DMS53 (cell line): ENCODE data around the gene FIG4.
"Not testable (repeated sequence)": the region's sequence is repeated elsewhere in the genome, so short reads cannot be mapped to it uniquely, and the experiment has no call there.

Experiments used
- DNase-seq: peaks from one replicate; lab custom pipeline; 2025; lab: John Stamatoyannopoulos, UW

The FIG4 gene

GRCh38 chr6:109795994-109796555 is 105.0 kb downstream of the FIG4 start:
- no peak for DNase-seq

DNA sequence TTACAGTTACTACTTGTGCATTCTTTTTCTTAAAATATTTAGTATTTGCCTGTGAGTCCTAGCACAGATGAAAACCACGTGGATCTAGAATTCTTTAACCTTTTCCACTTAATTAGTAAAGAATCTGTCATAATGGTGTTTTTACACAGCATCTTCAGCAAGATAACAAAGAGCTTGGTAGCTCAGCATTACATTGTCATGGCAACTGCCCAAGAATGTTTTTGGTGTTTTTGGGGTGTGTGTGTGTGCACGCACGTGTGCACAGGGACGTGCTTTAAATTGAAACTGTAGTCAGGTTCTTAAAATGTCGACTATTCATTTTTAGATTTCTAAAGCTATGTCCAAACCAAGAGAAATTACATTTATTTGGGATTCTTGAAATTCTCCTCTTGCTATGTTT is 108.0 kb downstream of the FIG4 start:
- no peak for DNase-seq

DNA sequence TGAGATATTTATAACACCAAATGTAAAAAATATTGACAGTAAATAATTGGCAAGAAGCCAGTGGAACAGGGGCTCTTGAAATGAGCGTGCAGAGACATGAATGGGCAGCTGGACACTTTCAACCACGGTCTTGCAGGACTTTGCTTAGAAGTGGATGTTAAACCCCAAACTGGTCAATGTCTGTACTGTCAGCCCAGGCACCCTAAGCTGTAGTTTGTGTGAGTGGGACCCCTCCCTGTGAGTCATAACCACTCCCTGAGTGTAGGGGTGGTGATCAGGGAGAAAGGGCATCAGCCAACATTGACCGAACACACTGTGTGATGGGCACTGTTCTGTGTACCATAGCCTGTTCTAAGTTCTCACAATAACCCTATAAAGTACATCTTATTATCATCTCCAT is 108.6 kb downstream of the FIG4 start:
- DNase-seq: peak; percentile 28

DNA sequence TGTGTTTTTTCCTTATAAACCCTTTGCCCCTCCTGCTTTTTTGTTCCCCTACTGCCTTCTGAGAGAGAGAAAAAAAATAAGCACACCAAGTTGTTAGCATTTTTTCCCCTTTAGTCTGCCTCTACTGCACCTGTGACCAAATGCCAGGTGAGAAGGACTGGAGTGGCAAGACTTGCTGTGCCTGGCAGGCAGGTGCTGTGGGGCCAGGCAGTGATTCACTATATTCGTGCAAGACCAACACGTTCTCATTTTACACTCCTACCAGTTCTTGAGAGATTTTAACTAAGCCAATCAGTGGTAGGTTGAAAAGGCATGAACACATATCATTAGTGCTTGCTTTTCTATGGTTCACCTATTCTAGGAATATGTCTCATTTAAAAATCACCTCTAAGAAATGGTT is 109.7 kb downstream of the FIG4 start:
- DNase-seq: peak; percentile 78

DNA sequence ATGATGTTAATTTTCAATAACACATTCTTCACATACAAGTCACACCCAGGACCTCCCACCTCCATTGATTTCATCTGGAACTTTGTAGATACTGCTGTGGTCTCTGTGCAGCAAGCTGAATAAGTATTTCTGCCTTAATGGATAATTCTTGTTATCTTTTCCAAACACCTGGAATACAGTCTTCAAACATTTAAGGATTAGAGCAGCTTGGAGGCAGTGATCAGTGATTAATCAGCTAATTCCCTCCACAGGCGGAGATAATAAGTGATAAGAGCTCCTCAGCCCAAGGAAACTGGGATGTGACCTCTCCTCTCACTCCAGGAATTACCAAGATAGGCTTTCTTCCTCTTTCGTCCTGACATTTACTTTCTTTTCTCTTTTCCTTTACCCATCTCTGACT is 110.7 kb downstream of the FIG4 start:
- DNase-seq: no peak

DNA sequence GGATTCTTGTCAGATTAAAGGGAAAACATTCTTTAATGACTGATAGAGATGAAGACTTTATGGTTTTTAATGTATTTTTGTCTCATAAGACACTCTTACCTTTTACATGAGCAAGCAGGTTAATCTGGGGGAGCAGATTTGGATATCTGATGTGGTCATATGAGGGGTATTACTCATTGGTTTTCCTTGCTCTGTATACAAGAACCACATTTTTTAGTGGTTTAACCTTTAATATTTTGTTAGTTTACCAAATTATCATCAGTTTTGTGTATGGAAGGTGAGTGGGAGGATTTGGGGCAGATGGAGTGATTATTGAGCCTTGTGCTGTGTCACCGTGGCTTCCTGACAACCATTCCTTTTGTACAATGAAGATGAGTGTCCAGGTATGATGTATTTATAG is 112.9 kb downstream of the FIG4 start:
- no peak for DNase-seq

DNA sequence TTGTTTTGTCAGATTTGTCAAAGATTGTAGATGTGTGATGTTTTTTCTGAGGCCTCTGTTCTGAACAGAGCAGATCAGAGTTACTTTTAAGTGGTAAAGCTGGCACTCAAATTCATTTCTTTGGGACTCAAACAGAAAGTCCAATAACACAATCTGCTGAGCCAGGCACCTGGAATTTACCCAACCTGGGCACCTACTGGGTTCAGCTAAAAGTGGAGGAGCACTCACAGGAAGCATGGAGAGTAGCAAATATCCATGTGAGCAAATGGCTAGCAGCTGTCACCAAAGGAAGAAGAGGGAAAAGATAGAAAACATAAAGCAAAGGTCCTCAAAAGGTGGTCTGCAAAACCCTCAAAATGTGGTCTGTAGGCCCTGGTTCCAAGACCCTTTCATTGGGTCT is 116.8 kb downstream of the FIG4 start:
- no peak for DNase-seq

DNA sequence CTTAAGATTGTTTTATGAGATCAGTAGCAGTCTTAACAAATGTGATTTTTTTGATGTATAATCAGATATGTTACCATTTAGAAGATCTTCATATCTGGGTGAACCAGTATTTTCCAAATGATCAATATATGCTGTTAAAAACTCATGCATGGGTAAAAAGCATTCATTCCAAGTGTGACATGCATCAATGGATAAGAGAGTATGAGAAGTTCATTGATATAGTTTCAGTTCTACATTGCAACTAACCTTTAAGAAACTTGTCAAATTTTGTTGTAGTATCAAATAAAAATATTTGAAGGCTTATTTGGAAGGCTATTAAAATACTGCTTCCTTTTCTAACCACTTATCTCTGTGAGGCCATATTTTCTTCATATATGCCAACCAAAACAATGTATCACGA is 117.7 kb downstream of the FIG4 start:
- DNase-seq: no peak

GRCh38 chr6:109815054-109815453 is 124.0 kb downstream of the FIG4 start:
- DNase-seq: no peak

- DNase-seq: peak; percentile 96
These were observed 125.6 kb downstream of the FIG4 start for GRCh38 chr6:109816452-109817374.

- no peak for DNase-seq
These were observed 129.7 kb downstream of the FIG4 start for GRCh38 chr6:109820706-109821350.

- DNase-seq: no peak
These were observed 130.3 kb downstream of the FIG4 start for GRCh38 chr6:109821428-109821827.

DNA sequence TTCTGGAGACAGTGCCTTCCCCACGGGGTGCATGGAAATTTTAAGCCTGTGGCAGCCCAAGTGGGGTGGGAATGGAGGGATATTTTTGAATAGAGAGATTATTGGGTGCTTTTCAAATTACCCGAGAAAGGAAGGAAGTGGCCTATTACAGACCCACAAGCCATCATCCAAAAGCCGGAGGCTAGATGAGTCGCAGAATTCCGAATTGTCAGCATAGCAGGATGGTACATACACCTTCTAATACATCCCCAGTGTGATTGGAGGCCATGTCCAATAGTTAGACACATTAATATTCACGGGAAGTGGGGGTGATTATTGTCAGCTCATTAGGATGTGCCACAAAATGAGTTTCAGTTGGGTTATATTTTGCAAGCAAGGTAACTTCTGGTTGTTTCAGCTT is 133.0 kb downstream of the FIG4 start:
- no peak for DNase-seq

GRCh38 chr6:109826551-109826950 is 135.5 kb downstream of the FIG4 start:
- no peak for DNase-seq

GRCh38 chr6:109831352-109831751 is 140.3 kb downstream of the FIG4 start:
- DNase-seq: not testable (repeated sequence)

GRCh38 chr6:109834131-109834530 is 143.0 kb downstream of the FIG4 start:
- DNase-seq: no peak

DNA sequence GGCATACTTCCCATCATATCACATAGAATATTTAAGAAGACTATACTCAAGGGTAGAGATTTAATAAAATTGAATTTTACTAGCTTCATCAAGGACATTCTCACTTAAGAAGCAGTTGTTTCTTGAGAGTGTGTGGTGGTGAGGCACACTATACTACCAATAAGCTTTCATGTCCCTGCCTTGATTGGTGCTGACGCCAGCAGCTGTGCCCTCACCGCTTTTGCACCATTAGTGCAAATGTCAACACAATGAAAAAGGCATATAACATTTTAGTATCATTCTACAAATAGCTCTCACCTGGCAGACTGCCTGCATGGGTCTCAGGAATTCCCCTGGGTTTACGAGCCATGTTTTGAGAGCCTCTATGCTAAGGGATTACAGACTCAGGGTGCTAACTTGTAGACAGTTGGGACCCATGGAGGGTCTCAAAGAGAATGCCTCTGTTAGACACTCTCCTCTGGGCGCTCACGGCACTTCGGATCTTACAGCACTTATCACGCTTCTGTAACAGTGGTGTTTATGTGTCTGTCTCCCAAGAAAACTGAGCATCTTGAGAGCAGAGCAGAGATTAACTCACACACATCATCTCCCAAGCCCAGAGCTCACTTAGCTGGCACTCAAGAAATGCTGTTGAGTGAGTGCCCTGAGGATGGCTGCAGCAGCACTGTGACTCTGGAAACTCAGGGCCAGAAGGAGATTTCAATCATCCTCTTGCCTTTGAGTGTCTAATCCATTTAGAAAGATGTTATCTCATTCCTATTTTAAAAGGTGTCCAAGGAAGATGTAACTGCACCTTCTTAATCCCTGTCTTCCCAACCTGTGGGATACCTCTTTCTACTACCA is 143.7 kb downstream of the FIG4 start:
- DNase-seq: no peak

GRCh38 chr6:109840034-109840433 is 148.9 kb downstream of the FIG4 start:
- no peak for DNase-seq

DNA sequence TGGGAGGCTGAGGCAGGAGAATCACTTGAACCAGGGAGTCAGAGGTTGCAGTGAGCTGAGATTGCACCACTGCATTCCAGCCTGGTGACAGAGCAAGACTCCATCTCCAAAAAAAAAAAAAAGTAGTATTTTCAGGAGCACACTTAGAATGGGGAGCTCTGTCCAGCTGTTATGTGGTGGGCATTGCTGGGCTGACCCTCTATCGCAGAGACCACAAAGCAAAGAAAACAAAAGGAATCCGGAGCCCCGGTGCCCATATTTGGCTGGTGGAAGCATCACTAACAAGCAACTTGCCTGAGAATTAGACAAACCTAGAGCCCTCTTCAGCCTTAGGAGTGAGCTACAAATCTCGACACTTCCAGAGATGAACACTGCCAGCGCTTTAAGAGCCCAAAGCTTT is 149.7 kb downstream of the FIG4 start:
- DNase-seq: no peak

GRCh38 chr6:109841869-109842268 is 150.8 kb downstream of the FIG4 start:
- no peak for DNase-seq

DNA sequence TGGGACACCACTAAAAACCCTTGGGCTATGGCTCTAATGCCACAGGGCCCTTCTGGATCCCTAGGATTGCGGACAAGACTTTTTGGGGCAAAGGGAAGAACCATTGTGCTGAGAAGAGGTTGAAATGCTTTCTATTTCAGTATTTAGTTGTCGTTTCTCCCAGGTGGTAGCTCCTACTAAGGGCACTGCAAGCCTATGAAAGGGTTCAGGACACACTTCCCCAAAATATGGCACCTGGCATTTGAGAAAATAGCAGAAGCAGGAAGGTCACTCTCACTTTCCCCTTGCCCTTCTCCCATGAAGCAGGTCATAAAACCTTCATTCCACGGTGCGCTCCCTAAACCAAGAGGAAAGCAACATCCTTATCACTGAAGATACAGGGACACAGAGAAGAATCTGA is 161.6 kb downstream of the FIG4 start:
- DNase-seq: no peak

DNA sequence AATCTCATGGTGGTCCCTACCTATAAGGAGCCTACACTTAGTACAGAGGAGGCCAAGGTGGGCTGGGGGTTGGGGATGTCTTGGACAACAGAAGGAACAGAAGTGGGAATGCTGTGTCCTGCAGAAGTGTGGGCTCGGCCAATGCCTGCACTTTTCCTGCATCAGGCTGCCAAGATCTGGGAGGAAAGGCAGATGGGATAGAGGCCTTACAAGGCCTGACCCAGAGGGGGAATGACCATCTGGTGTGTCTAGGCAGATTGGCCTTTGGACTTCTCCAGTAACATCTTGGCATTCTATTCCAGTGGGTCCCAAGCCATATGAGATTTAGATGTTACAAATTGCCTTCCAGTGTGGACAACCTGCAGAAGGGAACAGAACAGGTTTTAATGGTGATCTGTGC is 162.3 kb downstream of the FIG4 start:
- peak; percentile 22 for DNase-seq
